ENCODE data around the gene MED29. TPM values are rescaled to one million over a fixed set of nuclear protein-coding genes. Genes with fewer than 3 reads are reported as not detected.
"Not testable (repeated sequence)": the region's sequence is repeated elsewhere in the genome, so short reads cannot be mapped to it uniquely, and the experiment has no call there.

The MED29 gene
- total and polyA plus RNA-seq, 8 donors = 6.4 to 91.0 (median 21.3) TPM

- WGBS, 5 donors = 61 to 93% (median 87%) methylated on average over 3 to 18 of the region's 18 CpGs
- Histone ChIP-seq H3K27me3 (no peaks in the 10 kb centered on the region), H3K27ac (no peak overlapping the region), H3K9me3 (no peaks in the 10 kb centered on the region), H3K4me3 (no peak overlapping the region), H3K36me3 (peaks cover 67 to 100% (median 96%) of the 10 kb centered on the region in 4 donors), H3K4me1 (peaks cover 7 to 14% (median 13%) of the 10 kb centered on the region in 4 donors)
- intact Hi-C loops (cut with DNase I; ENCODE audit: low total_unique reads) = no loop called here
- TF ChIP-seq POLR2AphosphoS5 (IDR thresholded peaks at IDR 0.05) = no peak
- no peak for TF ChIP-seq EP300 (IDR thresholded peaks at IDR 0.05)
- TF ChIP-seq, protein P1, sequence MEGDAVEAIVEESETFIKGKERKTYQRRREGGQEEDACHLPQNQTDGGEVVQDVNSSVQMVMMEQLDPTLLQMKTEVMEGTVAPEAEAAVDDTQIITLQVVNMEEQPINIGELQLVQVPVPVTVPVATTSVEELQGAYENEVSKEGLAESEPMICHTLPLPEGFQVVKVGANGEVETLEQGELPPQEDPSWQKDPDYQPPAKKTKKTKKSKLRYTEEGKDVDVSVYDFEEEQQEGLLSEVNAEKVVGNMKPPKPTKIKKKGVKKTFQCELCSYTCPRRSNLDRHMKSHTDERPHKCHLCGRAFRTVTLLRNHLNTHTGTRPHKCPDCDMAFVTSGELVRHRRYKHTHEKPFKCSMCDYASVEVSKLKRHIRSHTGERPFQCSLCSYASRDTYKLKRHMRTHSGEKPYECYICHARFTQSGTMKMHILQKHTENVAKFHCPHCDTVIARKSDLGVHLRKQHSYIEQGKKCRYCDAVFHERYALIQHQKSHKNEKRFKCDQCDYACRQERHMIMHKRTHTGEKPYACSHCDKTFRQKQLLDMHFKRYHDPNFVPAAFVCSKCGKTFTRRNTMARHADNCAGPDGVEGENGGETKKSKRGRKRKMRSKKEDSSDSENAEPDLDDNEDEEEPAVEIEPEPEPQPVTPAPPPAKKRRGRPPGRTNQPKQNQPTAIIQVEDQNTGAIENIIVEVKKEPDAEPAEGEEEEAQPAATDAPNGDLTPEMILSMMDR (IDR thresholded peaks at IDR 0.05) = no peak
- TF ChIP-seq POLR2A (IDR thresholded peaks at IDR 0.05) = no peak
- no peak for DNase-seq
Measured at GRCh38 chr19:39377373-39378362, 13.5 kb upstream of the MED29 start.

GRCh38 chr19:39379366-39379765 lies 11.8 kb upstream of the MED29 start:
- intact Hi-C loops (cut with DNase I; ENCODE audit: low total_unique reads); H3K4me3 ChIP-seq; DNase-seq; H3K9me3 ChIP-seq; H3K27me3 ChIP-seq; H3K27ac ChIP-seq; H3K4me1 ChIP-seq: not testable (repeated sequence)
- 92 to 99% (median 95%) methylated on average over 4 of the region's 4 CpGs for WGBS, 5 donors
- peaks cover 79 to 100% (median 100%) of the 10 kb centered on the region in 4 donors for H3K36me3 ChIP-seq

DNA sequence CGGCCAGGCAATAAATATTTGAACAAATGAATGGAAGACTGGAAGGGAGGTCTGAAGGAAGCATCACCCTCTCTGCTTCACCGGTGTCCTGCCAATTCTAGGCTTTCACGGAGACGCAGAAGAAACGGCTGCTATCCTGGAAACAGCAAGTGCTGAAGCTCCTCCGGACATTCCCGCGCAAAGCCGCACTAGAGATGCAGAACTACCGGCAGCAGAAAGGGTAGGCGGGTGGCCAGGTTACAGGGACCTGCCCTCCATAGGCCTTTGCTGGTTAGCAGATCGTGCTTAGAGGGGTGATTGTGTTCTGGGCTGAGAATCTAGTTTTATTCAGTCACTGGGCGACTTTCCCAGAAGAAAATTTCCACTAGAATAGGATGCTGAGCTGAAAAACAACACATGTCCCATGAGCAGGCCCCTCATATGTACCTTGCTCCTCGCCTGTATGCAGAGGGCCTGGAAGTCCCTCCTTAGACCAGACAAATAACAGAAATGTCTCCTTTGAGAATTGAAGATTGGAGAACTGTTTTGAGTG lies 11.2 kb upstream of the MED29 start:
- intact Hi-C loops (cut with DNase I; ENCODE audit: low total_unique reads) = no loop called here
- TF ChIP-seq POLR2AphosphoS5 (IDR thresholded peaks at IDR 0.05) (no peak), EP300 (IDR thresholded peaks at IDR 0.05) (no peak)
- H3K36me3 ChIP-seq = peaks cover 80 to 100% (median 100%) of the 10 kb centered on the region in 4 donors

GRCh38 chr19:39380521-39381502 lies 10.4 kb upstream of the MED29 start:
- intact Hi-C loops (cut with DNase I; ENCODE audit: low total_unique reads) = no loop called here
- 94 to 96% (median 95%) methylated on average over 12 to 17 of the region's 17 CpGs for WGBS, 5 donors
- Histone ChIP-seq H3K27ac (no peak overlapping the region), H3K9me3 (no peaks in the 10 kb centered on the region), H3K36me3 (peaks cover 83 to 100% (median 100%) of the 10 kb centered on the region in 4 donors), H3K4me1 (no peaks in the 10 kb centered on the region), H3K4me3 (no peak overlapping the region), H3K27me3 (no peaks in the 10 kb centered on the region)
- TF ChIP-seq EP300 (IDR thresholded peaks at IDR 0.05) = no peak
- DNase-seq = no peak

More for the DNA sequence above, 11.2 kb upstream of the MED29 start:
- WGBS, 5 donors = 92 to 96% (median 93%) methylated on average over 14 of the region's 14 CpGs
- Histone ChIP-seq H3K4me3 (no peak overlapping the region), H3K27me3 (no peaks in the 10 kb centered on the region), H3K9me3 (no peaks in the 10 kb centered on the region), H3K4me1 (no peaks in the 10 kb centered on the region), H3K27ac (no peak overlapping the region)
- DNase-seq = no peak

DNA sequence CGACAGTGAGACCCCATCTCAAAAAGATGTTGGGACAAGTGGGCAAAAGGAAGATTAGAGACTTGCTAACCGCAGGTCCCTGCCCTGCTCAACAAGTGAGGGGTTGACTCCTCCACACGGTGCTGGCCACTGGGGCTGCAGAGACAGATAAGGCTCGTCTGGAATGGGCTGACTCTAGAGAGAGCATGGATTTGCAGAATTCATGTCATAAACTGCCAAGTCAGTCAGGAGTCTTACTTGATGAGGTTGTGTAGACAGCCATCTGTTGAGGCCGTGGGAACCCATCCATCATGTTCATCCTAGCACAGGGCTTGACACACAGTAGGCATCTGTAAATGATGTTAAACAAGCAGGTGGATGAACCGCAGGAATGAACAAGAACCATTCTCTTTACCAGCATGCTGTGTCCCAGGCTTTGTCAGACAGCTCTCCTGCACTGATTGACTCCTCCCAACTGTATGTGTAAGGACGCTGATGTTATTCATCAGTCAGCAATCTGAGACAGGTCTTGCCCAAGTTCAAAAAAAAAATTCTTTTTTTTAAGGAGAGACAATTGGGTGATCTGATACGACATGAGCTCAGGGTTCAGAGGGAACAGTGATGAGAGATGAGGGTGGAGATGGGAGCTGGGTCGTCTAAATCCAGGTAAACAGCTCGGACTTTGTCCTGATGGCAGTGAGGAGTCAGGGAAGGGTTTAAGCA lies 9.1 kb upstream of the MED29 start:
- intact Hi-C loops (cut with DNase I; ENCODE audit: low total_unique reads) = no loop called here
- H3K36me3 ChIP-seq = peaks cover 83 to 100% (median 100%) of the 10 kb centered on the region in 4 donors
- WGBS, 5 donors = 74 to 81% (median 77%) methylated on average over 10 of the region's 10 CpGs
- H3K27me3 ChIP-seq = no peaks in the 10 kb centered on the region
- no peak overlapping the region for H3K4me3 ChIP-seq
- H3K27ac ChIP-seq = no peak overlapping the region
- no peak for TF ChIP-seq EP300 (IDR thresholded peaks at IDR 0.05)
- TF ChIP-seq POLR2AphosphoS5 (IDR thresholded peaks at IDR 0.05) = no peak
- TF ChIP-seq, protein P1 (IDR thresholded peaks at IDR 0.05) = no peak
- TF ChIP-seq POLR2A (IDR thresholded peaks at IDR 0.05) = no peak
- no peaks in the 10 kb centered on the region for H3K4me1 ChIP-seq
- no peaks in the 10 kb centered on the region for H3K9me3 ChIP-seq
- no peak for DNase-seq

Data from stomach (tissue), 9 donors.